Activated T-helper 2 cell treated with anti-CD3 and anti-CD28 coated beads, Interferon-gamma antibody, Interleukin-2, Interleukin-4, amounts not matched to agents 10 μg/mL and 5 μg/mL and 100 μg/mL, durations not matched to agents 14 hours and 24 hours and 36 hours (primary cell): ENCODE results near the gene SUFU. TPM values are rescaled to one million over a fixed set of nuclear protein-coding genes. Genes with fewer than 3 reads are reported as not detected.

Source experiments
- DNase-seq: peaks from one replicate; pipeline ENCODE4 v3.0.0; 2021; ENCODE audit warnings: low spot score
- H3K27ac Mint-ChIP-seq: one replicate; pipeline ENCODE4 v1.8.0; 2021; ENCODE audit warnings: mixed read lengths
- H3K27me3 Mint-ChIP-seq: one replicate; pipeline ENCODE4 v1.8.0; 2021; ENCODE audit warnings: low read depth, mixed read lengths
- H3K36me3 Mint-ChIP-seq: one replicate; pipeline ENCODE4 v1.8.0; 2021; ENCODE audit warnings: low read depth, mixed read lengths
- H3K4me1 Mint-ChIP-seq: one replicate; pipeline ENCODE4 v1.8.0; 2021; ENCODE audit warnings: low read depth, mixed read lengths
- H3K4me3 Mint-ChIP-seq: one replicate; pipeline ENCODE4 v1.8.0; 2021; ENCODE audit warnings: low read depth, mild to moderate bottlenecking, moderate library complexity, mixed read lengths
- H3K9me3 Mint-ChIP-seq: one replicate; pipeline ENCODE4 v1.8.0; 2021; ENCODE audit warnings: mixed read lengths
- intact Hi-C: fragments of 100-400 bp; cut with micrococcal nuclease; formaldehyde crosslinking; loops from one replicate; pipeline ENCODE4 v1.15.1; 2023
- total RNA-seq: library from RNA; stranded (reverse); gene quantifications from 2 replicates; pipeline ENCODE4 v1.2.3, GENCODE V29; 2022

The SUFU gene
- total RNA-seq, 1 donor from 2014 or later: 12.4 TPM

- Mint-ChIP-seq H3K4me3 (no peak overlapping the region), H3K36me3 (no peaks in the 10 kb centered on the region), H3K27ac (no peak overlapping the region), H3K9me3 (no peaks in the 10 kb centered on the region), H3K27me3 (no peaks in the 10 kb centered on the region), H3K4me1 (peaks cover 15% of the 10 kb centered on the region)
- DNase-seq: no peak
- intact Hi-C loops: loop anchor here (5.0 kb wide), 1 partner anchor 43 kb away; the partner anchor contains the start of genes ARL3 and SFXN2
Measured at GRCh38 chr10:102669206-102670064, 165.7 kb downstream of the SUFU start.

GRCh38 chr10:102670065-102670670 is 166.4 kb downstream of the SUFU start:
- no peaks in the 10 kb centered on the region for H3K36me3 Mint-ChIP-seq
- no peak overlapping the region for H3K27ac Mint-ChIP-seq
- no peak for DNase-seq
- no peaks in the 10 kb centered on the region for H3K9me3 Mint-ChIP-seq
- H3K4me3 Mint-ChIP-seq: no peak overlapping the region
- H3K4me1 Mint-ChIP-seq: peaks cover 22% of the 10 kb centered on the region
- no peaks in the 10 kb centered on the region for H3K27me3 Mint-ChIP-seq
- intact Hi-C loops: loop anchor here (5.0 kb wide), 1 partner anchor 42 kb away; the partner anchor contains the start of genes ARL3 and SFXN2

- Mint-ChIP-seq H3K4me3 (no peak overlapping the region), H3K9me3 (no peaks in the 10 kb centered on the region), H3K27ac (no peak overlapping the region), H3K27me3 (no peaks in the 10 kb centered on the region), H3K4me1 (peaks cover 27% of the 10 kb centered on the region), H3K36me3 (no peaks in the 10 kb centered on the region)
- DNase-seq: no peak
- intact Hi-C loops: loop anchor here (5.0 kb wide), 1 partner anchor 41 kb away; the partner anchor contains the start of genes ARL3 and SFXN2
Measured at GRCh38 chr10:102670871-102671434, 167.2 kb downstream of the SUFU start.

GRCh38 chr10:102673236-102673818 is 169.6 kb downstream of the SUFU start:
- Mint-ChIP-seq H3K27me3 (no peaks in the 10 kb centered on the region), H3K27ac (peak overlapping the region; percentile 69), H3K4me1 (peaks cover 28% of the 10 kb centered on the region), H3K36me3 (peaks cover 4% of the 10 kb centered on the region), H3K4me3 (peak overlapping the region; percentile 70), H3K9me3 (no peaks in the 10 kb centered on the region)
- intact Hi-C loops: loop anchor here (5.0 kb wide), 1 partner anchor 39 kb away; the partner anchor contains the start of genes ARL3 and SFXN2
- no peak for DNase-seq

GRCh38 chr10:102673819-102674511 is 170.2 kb downstream of the SUFU start:
- H3K4me1 Mint-ChIP-seq: peaks cover 30% of the 10 kb centered on the region
- intact Hi-C loops: loop anchor here (2.0 to 5.0 kb wide), 2 partner anchors 27 to 38 kb away; partner anchors contain the start of genes ARL3 and SFXN2
- H3K9me3 Mint-ChIP-seq: no peaks in the 10 kb centered on the region
- DNase-seq: peak; percentile 66
- peak overlapping the region; percentile 70 for H3K4me3 Mint-ChIP-seq
- H3K27me3 Mint-ChIP-seq: no peaks in the 10 kb centered on the region
- H3K36me3 Mint-ChIP-seq: peaks cover 6% of the 10 kb centered on the region
- H3K27ac Mint-ChIP-seq: peak overlapping the region; percentile 69

GRCh38 chr10:102674566-102674965 is 170.8 kb downstream of the SUFU start:
- intact Hi-C loops: loop anchor here (2.0 to 5.0 kb wide), 2 partner anchors 28 to 38 kb away; partner anchors contain the start of genes ARL3 and SFXN2
- no peaks in the 10 kb centered on the region for H3K9me3 Mint-ChIP-seq
- H3K27ac Mint-ChIP-seq: no peak overlapping the region
- no peaks in the 10 kb centered on the region for H3K27me3 Mint-ChIP-seq
- DNase-seq: no peak
- H3K36me3 Mint-ChIP-seq: peaks cover 6% of the 10 kb centered on the region
- peaks cover 28% of the 10 kb centered on the region for H3K4me1 Mint-ChIP-seq
- H3K4me3 Mint-ChIP-seq: peak overlapping the region; percentile 18

- DNase-seq: no peak
- intact Hi-C loops: loop anchor here (2.0 kb wide), 1 partner anchor 28 kb away; no protein-coding TSS in a partner anchor
- no peaks in the 10 kb centered on the region for H3K9me3 Mint-ChIP-seq
- peaks cover 28% of the 10 kb centered on the region for H3K4me1 Mint-ChIP-seq
- no peak overlapping the region for H3K27ac Mint-ChIP-seq
- H3K36me3 Mint-ChIP-seq: peaks cover 7% of the 10 kb centered on the region
- no peak overlapping the region for H3K4me3 Mint-ChIP-seq
- no peaks in the 10 kb centered on the region for H3K27me3 Mint-ChIP-seq
Measured at GRCh38 chr10:102675011-102675665, 171.4 kb downstream of the SUFU start.

- no peak overlapping the region for H3K27ac Mint-ChIP-seq
- intact Hi-C loops: loop anchor here (2.0 kb wide), 1 partner anchor 29 kb away; no protein-coding TSS in a partner anchor
Measured at GRCh38 chr10:102675666-102676533, 172.1 kb downstream of the SUFU start.

GRCh38 chr10:102676534-102677315 is 173.0 kb downstream of the SUFU start:
- intact Hi-C loops: no loop called here
- Mint-ChIP-seq H3K9me3 (no peaks in the 10 kb centered on the region), H3K27ac (no peak overlapping the region)

More at GRCh38 chr10:102675666-102676533, 172.1 kb downstream of the SUFU start:
- H3K36me3 Mint-ChIP-seq: peaks cover 13% of the 10 kb centered on the region
- no peak for DNase-seq
- H3K4me1 Mint-ChIP-seq: peaks cover 30% of the 10 kb centered on the region
- H3K4me3 Mint-ChIP-seq: no peak overlapping the region
- no peaks in the 10 kb centered on the region for H3K27me3 Mint-ChIP-seq
- no peaks in the 10 kb centered on the region for H3K9me3 Mint-ChIP-seq

GRCh38 chr10:102677331-102678067 is 173.7 kb downstream of the SUFU start:
- no peaks in the 10 kb centered on the region for H3K27me3 Mint-ChIP-seq

More at GRCh38 chr10:102676534-102677315, 173.0 kb downstream of the SUFU start:
- H3K4me1 Mint-ChIP-seq: peaks cover 35% of the 10 kb centered on the region
- H3K36me3 Mint-ChIP-seq: peaks cover 18% of the 10 kb centered on the region
- no peak overlapping the region for H3K4me3 Mint-ChIP-seq
- DNase-seq: no peak
- H3K27me3 Mint-ChIP-seq: no peaks in the 10 kb centered on the region

More at GRCh38 chr10:102677331-102678067, 173.7 kb downstream of the SUFU start:
- H3K4me1 Mint-ChIP-seq: peaks cover 42% of the 10 kb centered on the region
- intact Hi-C loops: no loop called here
- H3K4me3 Mint-ChIP-seq: no peak overlapping the region
- H3K36me3 Mint-ChIP-seq: peaks cover 26% of the 10 kb centered on the region
- no peaks in the 10 kb centered on the region for H3K9me3 Mint-ChIP-seq
- DNase-seq: no peak
- H3K27ac Mint-ChIP-seq: no peak overlapping the region
